GM13977 (cell line): ENCODE results near the gene MAP3K9.

ENCODE experiments used
- DNase-seq: peaks from one replicate; pipeline ENCODE4 v3.0.0; 2012; ENCODE audit warnings: low spot score
- in situ Hi-C: fragments of 300-500 bp; cut with MboI; formaldehyde crosslinking; loops from one replicate; pipeline ENCODE4 v1.12.0; 2022; ENCODE audit warnings: low sequenced_read_pairs, low pct_unique_long_range_greater_than_20kb, mixed read lengths, inconsistent platforms; ENCODE audit not compliant: unreplicated experiment
- TF ChIP-seq, protein P1 (sequence below): IDR thresholded peaks from 2 replicates; pipeline ENCODE4 v1.5.1; 2012; ENCODE audit warnings: mild to moderate bottlenecking, control low read depth; ENCODE audit not compliant: insufficient read depth; ENCODE audit errors: extremely low read depth, missing control alignments

Gene MAP3K9

DNA sequence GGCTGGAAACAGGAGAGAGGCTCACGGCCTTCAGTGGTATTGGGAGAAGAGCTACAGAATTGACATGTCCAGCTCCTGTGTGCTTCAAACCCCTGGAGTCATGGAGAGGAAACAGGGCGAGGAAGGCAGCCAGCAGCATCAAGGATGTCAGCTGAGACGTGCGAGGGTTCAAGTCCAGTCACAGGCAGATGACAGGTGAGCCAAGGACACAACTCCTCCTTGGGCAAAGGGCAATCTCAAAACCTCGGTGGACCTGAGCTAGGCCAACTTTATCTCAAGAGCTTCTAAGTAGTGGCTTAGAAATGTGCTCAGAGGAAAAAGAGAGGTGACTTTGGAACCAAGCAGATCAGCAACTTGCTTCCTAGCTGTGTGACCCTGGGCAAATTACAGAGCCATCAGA, 86.0 kb downstream of the MAP3K9 start:
- DNase-seq = no peak
- TF ChIP-seq, protein P1, sequence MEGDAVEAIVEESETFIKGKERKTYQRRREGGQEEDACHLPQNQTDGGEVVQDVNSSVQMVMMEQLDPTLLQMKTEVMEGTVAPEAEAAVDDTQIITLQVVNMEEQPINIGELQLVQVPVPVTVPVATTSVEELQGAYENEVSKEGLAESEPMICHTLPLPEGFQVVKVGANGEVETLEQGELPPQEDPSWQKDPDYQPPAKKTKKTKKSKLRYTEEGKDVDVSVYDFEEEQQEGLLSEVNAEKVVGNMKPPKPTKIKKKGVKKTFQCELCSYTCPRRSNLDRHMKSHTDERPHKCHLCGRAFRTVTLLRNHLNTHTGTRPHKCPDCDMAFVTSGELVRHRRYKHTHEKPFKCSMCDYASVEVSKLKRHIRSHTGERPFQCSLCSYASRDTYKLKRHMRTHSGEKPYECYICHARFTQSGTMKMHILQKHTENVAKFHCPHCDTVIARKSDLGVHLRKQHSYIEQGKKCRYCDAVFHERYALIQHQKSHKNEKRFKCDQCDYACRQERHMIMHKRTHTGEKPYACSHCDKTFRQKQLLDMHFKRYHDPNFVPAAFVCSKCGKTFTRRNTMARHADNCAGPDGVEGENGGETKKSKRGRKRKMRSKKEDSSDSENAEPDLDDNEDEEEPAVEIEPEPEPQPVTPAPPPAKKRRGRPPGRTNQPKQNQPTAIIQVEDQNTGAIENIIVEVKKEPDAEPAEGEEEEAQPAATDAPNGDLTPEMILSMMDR = no peak
- in situ Hi-C loops = no loop called here

DNA sequence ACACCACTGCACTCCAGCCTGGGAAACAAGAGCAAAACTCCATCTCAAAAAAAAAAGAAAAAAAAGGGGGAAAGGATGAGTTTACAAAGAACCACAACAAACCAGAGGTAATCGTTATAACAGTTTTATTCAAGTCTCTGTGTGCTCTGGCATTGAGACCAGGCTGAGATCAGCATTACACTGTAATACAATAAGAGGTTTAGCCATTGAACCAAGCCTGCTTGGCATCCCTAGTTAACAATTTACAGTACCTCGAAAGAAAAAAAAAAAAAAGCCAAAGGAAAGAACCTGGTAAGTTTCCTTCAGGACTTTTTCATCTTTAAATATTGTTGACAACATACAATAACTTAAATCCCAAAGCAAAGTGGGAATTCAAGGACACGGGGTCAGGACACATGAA, 86.9 kb downstream of the MAP3K9 start:
- in situ Hi-C loops = no loop called here
- TF ChIP-seq, protein P1 = no peak
- DNase-seq = no peak

DNA sequence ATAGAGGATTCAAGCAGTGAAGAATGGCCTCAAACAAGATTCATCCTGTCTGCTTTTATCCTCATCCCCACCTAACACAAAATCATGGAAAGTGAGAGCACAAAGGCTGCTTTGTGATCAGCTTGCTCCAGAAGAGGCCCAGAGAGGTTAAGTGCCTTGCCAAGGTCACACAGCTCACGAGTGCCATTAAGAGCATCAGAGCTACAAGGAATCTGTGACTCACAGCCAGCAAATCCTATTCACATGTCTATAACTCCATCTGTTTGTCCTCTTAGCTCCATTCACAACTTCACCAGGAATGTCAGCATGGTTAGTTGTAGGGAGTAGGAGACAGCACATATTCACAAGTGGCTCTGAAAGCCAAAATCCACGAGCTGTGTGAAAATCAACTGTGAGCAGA, 87.8 kb downstream of the MAP3K9 start:
- in situ Hi-C loops = no loop called here
- TF ChIP-seq, protein P1 = no peak
- no peak for DNase-seq

DNA sequence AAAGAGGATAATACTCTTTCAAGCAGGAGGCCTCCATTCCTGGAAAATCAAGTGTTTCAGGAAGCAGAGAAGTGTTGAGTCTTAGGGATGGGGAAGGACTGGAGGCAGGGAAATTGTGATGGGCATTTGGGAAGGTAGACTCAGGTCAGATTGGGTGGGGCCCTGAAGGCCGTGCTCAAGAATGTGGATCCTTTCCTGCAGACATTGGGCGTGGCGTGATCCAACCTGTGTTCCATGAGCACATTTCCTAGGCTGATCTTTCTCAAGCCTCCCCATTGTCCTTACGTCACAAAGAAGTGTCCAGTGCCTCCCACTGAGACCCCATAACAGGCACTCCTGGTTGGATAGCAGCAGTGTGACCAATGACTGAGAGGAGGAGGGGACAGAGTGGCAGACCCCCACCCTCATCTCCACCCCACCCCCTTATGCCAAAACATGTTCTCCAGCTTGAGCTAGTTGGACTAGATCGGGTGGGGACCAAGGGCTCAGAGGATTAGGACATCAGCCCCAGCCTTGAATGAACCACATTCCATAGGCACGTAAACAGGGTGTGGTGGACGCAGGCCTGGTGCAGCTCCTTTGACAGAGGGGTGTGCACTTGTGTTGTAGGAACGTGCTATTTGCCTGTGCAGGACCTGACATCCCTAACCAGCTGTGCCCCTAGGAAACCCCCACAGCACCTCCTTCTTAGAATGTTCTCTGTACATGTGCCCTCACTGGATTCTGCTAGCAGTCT, 90.8 kb downstream of the MAP3K9 start:
- in situ Hi-C loops = loop anchor here (10.0 kb wide), 2 partner anchors 96 to 114 kb away; partner anchors contain the start of gene MED6

DNA sequence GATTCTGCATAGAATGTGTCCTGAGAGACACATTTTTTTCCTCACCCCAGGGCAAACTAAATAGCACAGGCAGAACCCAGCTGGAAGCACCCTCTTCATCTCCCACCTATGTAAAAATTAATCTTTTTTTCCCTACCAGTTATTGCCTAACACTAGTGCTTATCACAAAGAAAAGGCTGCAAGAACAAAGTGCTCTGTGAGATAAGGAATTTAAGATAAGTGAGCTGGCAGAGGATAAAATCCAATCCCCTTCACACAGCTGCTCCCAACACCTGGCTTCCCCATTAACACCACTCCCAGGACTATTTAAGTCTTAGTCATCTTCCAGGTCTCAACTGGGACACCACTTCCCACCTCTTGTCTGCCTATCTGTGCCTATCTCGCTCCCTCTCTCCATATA, 92.4 kb downstream of the MAP3K9 start:
- DNase-seq = no peak
- in situ Hi-C loops = loop anchor here (10.0 kb wide), 2 partner anchors 98 to 112 kb away; partner anchors contain the start of gene MED6
- TF ChIP-seq, protein P1 = no peak

More for the DNA sequence above, 90.8 kb downstream of the MAP3K9 start:
- no peak for DNase-seq
- TF ChIP-seq, protein P1 = no peak

DNA sequence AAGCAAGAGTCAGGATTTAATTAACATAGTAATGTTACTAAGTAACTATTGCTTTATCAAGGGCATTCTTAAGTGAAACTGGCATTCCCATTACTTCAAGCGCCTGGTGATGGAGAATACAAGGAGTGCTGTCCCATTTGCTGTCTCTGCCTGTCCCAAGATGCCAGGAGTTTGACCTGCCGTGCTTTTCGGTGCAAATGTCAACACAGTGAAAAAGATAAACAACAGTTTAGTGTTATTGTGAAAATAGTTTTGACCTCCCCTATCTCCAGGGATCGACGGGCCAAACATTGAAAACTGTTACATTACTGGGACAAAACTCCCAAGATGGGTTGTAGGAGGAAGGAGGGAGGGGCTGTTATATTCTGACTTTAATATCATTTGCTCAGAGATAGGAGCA, 92.8 kb downstream of the MAP3K9 start:
- TF ChIP-seq, protein P1 = no peak
- DNase-seq = no peak
- in situ Hi-C loops = loop anchor here (10.0 kb wide), 2 partner anchors 98 to 112 kb away; partner anchors contain the start of gene MED6
